DLD1 (cell line): ENCODE measurements around the gene LMTK2.

Source experiments
- in situ Hi-C: cut with HindIII; loops from 2 replicates; pipeline ENCODE4 v1.10.0; 2017; ENCODE audit warnings: low sequenced_read_pairs

The LMTK2 gene

DNA sequence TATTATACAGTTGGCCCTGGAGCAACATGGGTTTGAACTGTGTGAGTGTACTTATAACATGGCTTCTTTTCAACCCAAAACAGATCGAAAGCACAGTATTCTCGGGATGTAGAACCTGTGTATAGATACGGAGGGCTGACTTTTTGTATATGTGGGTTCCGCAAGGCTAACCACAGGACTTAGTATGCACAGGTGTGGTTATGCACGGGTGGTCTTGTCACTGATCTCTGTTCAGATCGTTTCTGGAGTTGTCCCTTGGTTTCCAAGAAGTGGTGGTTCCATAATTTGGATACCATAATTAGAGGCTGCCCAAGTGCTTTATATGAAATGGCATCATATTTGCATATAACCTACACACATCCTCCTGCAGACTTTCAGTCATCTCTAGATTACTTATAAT, 93.7 kb downstream of the LMTK2 start:
- in situ Hi-C loops = no loop called here

DNA sequence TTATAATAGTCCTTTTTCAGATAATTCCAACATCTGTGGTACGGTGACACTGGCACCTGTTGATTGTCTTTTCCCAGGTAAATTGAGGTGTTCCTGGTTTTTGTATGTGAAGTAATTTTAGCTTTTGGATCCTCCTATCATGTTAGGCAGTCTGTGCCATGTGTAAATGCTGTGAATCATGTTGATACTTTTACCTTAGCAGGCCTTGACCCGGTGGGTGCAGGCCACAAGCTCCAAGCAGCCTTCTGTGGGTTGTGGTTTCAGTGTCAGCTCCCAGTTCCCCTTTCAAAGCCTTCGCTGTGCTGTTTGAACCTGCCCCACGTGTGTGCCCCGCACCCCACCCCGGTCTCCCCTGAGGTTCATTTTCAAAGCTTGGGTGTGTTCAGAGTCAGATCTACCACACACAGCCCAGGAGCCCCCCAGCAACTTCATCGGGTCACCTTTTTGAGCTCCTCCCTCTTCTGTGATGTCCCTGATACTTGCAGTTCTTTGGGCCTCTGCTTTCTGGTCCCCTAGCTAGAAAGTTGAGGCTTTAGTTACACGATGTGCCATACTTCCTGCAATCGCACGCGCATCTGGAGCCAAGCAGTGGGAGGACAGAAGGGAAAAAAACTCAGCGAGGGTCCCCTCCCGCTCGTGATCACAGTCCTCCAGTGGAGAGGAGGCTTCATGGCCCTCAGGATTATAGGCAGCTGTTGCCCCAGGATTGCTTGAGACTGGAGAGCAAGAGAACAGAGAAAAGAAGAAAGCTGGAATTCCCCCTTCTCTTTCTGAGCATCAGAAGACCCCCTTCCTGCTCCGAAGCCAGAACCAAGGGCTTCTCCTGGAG, 95.9 kb downstream of the LMTK2 start:
- in situ Hi-C loops = no loop called here

GRCh38 chr7:98203261-98203963, 96.8 kb downstream of the LMTK2 start:
- in situ Hi-C loops = no loop called here

DNA sequence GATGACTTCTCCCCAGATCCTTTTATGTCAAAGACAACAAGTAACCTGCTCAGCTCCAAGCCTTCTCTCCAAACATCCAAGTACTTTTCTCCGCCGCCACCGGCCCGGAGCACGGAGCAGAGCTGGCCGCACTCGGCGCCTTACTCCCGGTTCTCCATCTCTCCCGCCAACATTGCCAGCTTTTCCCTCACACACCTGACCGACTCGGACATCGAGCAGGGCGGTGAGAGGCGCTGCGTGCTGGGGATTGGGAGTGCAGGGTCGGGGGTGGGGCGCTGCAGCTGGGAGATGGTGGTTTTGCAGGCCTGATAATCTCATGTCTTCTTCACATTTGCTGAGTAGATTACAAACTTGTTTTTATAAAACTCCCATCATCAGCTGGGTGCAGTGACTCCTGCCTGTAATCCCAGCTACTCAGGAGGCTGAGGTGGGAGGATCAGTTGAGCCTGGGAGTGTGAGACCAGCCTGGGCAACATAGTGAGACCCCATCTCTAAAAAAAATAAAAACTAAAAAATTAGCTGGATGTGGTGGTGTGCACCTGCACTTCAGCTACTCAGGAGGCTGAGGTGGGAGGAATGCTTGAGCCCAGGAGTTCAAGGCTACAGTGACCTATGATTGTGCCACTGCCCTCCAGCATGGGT, 97.4 kb downstream of the LMTK2 start:
- in situ Hi-C loops = no loop called here

GRCh38 chr7:98204670-98205069, 98.0 kb downstream of the LMTK2 start:
- in situ Hi-C loops = no loop called here

DNA sequence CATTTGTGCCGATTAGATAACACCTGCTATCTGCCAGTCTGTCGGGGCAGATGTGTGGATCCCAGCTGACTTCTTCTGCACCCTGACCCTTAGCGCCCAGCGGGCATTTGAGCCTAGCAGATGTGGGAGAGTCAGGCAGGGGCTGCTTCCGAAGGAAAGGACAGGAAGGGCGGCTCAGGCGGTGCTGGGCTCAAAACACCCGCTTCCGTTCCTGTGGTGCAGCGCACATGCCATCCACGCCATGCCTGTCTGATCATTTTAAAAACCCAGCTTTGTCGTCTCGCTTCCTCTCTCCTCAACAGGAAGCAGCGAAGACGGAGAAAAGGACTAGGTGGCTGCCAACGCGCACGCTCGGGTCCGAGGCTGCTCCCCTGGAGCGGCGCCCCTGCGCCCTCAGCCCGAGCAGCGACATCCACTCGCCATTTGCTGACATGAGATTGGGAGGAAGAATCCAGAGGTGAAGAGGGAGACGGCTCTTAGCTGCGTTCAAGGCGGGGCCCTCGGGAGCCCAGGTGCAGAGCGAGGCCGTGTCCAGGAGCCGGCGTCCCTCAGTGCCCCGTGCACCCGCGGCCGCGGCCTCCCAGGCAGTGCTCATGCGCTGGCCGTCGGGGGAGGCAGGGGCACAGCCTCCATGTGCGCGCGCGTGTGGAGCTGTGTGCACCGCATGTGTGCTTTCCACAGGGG, 98.6 kb downstream of the LMTK2 start:
- in situ Hi-C loops = no loop called here

DNA sequence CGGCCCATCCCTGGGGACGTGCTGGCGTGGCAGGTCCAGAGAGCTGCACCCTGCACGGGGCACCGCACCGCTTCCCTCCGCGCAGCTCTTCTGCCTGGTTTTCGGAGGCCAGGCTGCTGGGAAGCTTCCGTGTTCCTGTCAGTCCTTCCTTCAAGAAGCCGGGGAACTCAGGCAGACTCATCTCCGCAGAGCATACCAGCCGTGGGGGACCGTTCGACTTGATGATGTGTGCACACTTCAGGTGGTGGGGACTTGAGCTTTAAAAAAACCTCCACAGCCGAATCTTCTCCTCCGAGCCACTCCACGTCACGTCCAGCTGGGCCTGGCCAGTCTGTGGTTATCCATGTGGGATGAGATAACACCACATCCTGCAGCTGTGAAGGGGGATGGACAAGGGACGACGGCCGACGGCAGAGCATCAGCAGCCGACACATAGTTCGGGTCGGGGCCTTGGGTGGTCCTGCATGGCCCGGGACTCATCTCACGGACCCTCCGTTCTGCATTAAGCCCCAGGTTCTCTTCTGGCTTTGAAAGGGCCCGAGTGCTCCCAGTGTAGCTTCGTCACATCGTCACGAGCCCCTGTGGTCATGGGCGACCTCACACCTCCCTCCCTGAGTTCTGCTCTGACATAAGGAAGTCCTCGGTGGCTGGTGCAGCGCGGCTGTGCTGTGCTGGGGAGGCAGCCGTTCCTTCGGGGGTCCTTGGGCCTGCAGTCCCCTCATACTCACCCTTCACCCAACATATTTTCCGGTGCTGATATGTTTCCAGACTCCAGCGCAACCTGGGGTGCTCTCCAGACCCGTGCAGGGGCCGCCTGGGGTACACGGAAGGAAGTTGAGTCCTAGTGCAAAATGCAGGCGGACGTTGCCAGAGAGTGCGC, 100.0 kb downstream of the LMTK2 start:
- in situ Hi-C loops = no loop called here

DNA sequence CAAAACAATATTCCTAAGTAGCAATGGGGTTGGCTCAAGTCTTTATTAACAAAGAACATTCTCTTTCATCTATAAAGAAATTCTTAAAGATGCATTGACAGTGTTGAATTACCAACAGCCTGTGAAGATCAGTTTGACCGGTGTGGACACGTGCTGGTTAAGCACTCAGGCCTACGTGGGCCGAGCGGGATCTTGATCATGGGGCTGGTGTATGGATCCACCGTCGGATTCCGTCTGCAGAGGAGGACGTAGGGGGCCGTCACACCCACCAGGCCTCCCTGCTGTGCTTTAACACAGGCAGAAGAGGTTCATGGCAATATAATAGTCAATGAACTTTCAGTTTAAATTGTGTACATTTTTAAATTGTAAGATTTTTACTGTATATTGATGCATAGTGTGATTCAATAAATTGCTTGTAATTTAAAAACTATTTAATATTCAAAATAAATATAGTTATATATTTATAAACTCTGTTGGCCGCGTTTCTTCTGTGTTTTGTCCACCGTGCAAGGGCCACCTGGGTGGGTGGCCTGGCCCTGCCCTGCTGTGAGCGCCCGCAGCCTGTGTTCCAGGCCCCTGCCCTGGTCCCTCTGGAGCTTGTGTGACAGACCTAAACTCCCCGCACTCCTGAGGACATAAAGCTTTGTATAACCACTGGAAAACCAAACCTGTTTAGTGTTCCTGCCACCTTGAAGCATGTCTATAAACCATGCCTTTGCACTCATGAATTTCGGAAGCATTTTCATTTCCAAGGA, 102.7 kb downstream of the LMTK2 start:
- in situ Hi-C loops = no loop called here

DNA sequence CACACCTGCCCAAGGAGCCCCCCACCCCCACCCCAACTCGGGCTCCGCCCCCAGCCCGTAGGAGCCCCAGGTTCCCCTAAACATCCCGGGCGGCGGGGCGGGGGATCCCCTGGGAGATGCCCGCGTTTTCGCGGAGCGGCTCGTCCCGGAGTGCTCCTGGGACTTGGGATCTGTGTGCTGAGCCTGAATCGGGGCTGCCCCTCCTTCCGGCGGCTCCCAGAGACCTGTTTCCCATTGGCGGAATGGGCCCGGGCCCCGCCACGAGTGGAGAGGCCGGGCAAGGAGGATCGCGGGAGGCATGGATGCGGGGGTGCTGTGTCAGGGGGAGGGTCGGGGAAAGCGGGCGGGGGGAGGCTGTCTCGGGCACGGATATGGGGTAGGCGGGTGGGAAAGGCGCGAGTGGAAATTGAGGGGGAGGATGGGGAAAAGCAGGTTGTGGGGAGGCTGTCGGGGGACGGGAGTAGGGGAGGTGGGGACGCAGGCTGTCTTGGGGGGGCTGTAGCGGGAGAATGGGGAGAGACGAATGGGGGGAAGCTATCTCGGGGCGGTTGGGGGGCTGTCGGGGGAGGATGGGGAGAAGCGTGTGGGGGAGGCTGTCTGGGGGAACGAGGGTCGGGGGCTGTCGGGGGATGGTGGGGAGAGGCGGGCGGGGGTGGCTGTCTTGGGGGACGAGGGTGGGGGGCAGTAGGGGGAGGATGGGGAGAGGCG, 104.0 kb downstream of the LMTK2 start:
- in situ Hi-C loops = no loop called here

- in situ Hi-C loops = no loop called here
Measured at GRCh38 chr7:98211221-98211675, 104.6 kb downstream of the LMTK2 start, which contains the start of gene BHLHA15. TSS of gene BHLHA15 (plus strand) at chr7:98211439. CDS start at chr7:98212310, 871 bp downstream.

GRCh38 chr7:98211676-98212531, 105.2 kb downstream of the LMTK2 start:
- in situ Hi-C loops = no loop called here

DNA sequence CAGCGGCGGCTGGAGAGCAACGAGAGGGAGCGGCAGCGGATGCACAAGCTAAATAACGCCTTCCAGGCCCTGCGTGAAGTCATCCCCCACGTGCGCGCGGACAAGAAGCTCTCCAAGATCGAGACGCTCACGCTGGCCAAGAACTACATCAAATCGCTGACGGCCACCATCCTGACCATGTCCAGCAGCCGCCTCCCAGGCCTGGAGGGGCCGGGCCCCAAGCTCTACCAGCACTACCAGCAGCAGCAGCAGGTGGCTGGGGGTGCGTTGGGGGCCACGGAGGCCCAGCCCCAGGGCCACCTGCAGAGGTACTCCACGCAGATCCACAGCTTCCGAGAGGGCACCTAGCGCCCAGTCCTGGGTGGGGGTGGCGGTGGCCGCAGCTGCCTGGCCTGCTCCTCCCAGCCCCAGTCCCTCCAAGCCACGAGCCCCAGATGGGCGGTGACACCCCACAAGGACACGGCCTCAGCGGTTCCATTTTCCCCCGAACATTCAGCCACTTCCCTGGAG, 105.9 kb downstream of the LMTK2 start:
- in situ Hi-C loops = no loop called here

GRCh38 chr7:98213296-98213887, 106.7 kb downstream of the LMTK2 start:
- in situ Hi-C loops = no loop called here

- in situ Hi-C loops = no loop called here
Measured at GRCh38 chr7:98213888-98214810, 107.5 kb downstream of the LMTK2 start.

DNA sequence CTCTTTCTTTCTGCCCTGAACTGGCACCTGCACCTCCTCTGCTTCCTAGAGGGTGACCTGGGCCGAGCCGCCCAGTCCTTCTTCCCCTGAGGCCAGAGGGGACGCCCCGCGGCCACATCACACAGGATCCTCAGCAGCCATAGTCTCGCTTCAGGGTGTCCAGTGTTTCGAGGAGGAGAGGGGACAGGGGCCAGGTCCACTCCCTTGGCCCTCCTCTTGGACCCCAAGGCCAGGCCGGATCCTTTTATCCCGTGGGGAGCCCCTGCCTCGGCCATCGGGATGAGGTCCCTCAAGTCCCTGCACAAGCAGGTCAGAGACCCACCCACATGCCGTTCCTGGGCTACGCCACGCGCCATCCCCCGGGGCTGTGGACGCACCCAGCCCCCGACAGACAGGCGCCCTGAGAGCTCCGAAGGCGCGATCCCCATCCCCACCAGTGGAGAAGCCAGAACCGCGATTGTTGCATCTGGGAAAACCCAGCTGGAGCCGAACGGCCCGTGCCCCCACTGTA, 108.2 kb downstream of the LMTK2 start:
- in situ Hi-C loops = no loop called here
